ENCODE data around the gene SYT14.

Gene SYT14

DNA sequence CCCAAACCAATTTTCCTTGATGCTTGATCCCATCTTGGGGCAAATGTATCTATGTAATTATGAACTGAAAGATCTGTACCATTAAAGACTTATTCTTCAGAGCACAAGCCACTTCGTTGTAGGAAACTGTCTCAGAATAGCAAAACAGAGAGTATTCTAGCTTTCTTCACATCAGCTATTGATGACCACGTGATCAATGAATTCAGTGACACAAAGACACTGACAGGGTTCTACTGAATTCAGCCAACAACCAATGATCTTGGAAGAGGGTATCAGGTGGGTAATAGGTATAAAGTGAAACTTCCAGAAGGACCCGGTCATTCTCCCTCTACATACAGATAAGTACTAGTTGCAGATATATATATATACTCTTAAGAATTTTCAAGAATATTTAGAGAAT lies 260.8 kb downstream of the SYT14 start:
- DNase-seq (ENCODE audit: extremely low read depth in 1 of 2, low read depth in 1 of 2): no peak

DNA sequence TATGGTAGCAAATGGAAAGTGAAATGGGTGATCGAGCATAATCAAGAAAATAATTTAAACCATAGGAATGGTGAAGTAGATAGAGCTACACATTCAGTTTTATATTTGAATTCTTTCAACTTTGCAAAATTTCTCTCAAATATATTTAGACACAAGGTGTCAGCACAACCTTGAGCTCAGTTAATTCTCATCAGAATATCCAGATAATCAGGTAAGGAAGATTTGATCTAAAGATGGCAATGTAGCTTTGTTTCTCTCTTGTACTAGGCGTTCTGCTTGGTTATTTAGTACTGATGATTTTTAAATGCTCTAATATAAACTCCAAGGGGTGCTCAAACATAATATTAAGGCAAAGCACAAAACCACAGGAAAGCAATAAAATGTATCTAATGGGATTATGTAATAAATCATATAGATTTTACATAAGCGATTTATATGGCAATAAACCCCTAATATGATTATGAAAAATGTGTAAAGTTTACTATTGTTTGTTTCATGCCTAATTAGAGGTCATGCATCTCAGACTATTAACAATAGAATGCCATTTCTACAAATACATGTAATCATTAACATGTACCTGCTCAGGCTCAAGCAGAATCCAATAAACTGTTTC lies 262.2 kb downstream of the SYT14 start:
- DNase-seq (ENCODE audit: extremely low read depth in 1 of 2, low read depth in 1 of 2): no peak

- DNase-seq (ENCODE audit: extremely low read depth in 1 of 2, low read depth in 1 of 2): no peak
Observed at GRCh38 chr1:210201681-210202080, 263.7 kb downstream of the SYT14 start.

- DNase-seq (ENCODE audit: extremely low read depth in 1 of 2, low read depth in 1 of 2): no peak
Observed at GRCh38 chr1:210207597-210208450, 269.8 kb downstream of the SYT14 start.

GRCh38 chr1:210213335-210213734 lies 275.3 kb downstream of the SYT14 start:
- DNase-seq (ENCODE audit: extremely low read depth in 1 of 2, low read depth in 1 of 2): no peak

DNA sequence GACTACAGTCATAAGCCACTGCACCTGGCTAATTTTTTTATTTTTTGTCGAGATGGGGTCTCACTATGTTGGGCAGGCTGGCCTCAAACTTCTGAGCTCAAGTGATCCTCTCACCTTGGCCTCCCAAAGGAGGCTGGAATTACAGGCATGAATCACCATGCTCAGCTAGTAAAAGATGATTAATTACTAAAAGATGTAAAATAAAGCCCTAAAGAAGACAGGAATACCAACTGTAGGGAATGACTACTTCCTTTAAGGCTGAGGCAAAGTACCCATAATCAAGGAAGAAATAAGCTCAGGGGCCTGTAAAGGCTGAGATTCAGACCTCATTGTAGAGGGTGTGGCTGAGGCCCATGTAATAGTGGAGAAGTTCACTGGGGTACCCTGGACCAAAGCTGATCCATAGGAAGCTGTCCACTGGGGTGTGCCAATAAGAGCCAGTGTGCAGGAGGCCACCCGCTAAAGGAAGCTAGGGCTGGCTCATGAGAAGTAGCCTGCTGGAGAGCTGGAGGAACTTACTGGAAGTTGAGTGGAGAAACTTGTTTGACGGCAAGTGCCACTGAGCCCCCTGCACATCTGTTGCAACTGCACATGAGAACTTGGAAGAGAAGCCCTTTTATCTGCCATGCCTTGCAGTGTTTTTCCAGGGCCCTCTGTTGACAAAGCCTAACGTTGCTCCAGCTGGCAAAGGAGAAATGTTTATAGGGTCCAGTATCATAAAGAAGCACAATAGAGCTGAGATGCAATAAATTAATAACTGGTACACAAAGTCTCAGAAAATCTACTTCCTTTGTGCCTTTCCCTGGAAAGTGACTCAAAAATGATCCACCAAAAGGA lies 276.8 kb downstream of the SYT14 start:
- DNase-seq (ENCODE audit: extremely low read depth in 1 of 2, low read depth in 1 of 2): no peak

GRCh38 chr1:210217482-210217881 lies 279.5 kb downstream of the SYT14 start:
- DNase-seq (ENCODE audit: extremely low read depth in 1 of 2, low read depth in 1 of 2): no peak

DNA sequence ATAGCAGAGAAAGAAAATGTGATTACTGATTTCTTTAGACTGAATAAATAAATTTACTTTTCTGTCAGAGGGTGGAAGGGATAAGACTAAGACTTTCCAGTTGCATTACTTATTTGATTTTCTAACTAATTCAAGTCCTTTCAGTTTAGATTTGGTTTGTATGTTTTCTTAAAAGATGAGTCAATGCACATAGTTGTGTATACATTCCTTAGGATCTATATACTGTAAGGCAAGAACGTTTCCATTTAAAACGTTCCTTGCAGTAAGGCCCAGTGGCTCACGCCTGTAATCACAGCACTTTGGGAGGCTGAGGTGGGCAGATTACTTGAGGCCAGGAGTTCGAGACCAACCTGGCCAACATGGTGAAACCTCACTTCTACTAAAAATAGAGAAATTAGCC lies 280.0 kb downstream of the SYT14 start:
- DNase-seq (ENCODE audit: extremely low read depth in 1 of 2, low read depth in 1 of 2): no peak
